GM18517 (cell line): ENCODE measurements around the gene UBXN10.

ENCODE experiments used
- ATAC-seq: cut with Tn5 transposase; IDR thresholded peaks from one replicate; pipeline ENCODE4 v1.9.1; 2021; ENCODE audit warnings: mild to moderate bottlenecking, moderate library complexity; ENCODE audit not compliant: unreplicated experiment

UBXN10 gene

GRCh38 chr1:20233394-20233793 lies 47.5 kb downstream of the UBXN10 start:
- no peak for ATAC-seq

- ATAC-seq: no peak
These were observed 48.0 kb downstream of the UBXN10 start for GRCh38 chr1:20233866-20234265.

- no peak for ATAC-seq
These were observed 49.1 kb downstream of the UBXN10 start for GRCh38 chr1:20234788-20235535.

GRCh38 chr1:20237646-20238045 lies 51.8 kb downstream of the UBXN10 start:
- no peak for ATAC-seq

GRCh38 chr1:20240012-20240411 lies 54.1 kb downstream of the UBXN10 start:
- no peak for ATAC-seq

GRCh38 chr1:20242890-20243479 lies 57.1 kb downstream of the UBXN10 start:
- no peak for ATAC-seq
